Stimulated activated CD4-positive, alpha-beta T cell treated with anti-CD3 and anti-CD28 coated beads, Interleukin-1b, Interleukin-23, amount 100 ng/mL, for 1 hour (primary cell): ENCODE measurements around the gene CEP162.
"Not testable (repeated sequence)": the region's sequence is repeated elsewhere in the genome, so short reads cannot be mapped to it uniquely, and the experiment has no call there.

Experiments used
- DNase-seq, 2 donors: peaks; one replicate each; pipeline ENCODE4 v3.0.0-alpha.2; 2020; ENCODE audit warnings: low read depth in 2 of 2

CEP162 gene

GRCh38 chr6:84141521-84141920 lies 85.9 kb downstream of the CEP162 start:
- DNase-seq: no peak

DNA sequence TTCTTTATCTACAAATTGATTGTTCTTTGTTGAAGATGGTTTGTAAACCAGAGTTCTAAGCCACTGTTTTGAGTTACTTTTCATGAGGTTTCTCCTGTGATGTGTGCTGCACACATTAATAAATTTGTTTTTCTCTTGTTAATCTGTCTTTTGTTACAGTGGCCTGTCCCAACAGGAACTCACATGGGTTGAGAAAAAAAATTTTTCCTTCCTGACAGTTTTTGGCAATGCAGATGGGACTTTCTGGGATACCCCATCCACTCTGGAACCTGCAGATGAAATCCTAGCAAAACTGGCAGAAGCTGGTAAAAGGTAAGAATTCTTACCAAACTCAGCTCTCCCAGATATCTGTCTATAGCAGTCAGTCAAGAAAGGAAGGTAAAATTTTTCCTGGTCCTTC lies 88.1 kb downstream of the CEP162 start:
- no peak for DNase-seq

DNA sequence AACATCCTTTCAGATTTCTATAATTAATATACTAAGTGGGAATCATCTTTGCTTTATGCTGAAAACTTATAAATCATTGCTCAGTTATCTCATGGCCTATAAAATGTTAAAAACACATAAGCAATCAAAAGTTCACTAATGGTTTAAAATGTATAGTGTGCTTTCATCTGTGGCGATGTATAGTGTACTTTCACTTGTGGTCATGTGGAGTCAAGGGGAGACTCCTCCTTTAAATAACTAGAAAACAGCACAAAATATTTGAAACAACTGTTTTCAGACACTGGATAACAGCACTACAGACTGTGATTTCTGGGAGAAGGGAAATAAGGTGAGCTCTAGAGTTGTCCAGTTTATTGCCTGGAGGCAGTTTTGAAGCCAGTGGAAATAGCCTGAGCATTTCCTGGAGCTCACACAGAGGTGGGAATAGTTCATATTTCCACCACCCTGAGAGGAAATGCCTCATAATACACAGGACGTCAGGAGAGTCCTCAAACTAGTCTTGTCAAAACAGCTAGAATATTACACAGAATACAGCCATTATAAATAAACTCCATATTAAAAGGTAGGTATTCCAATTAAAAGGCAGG lies 89.4 kb downstream of the CEP162 start:
- DNase-seq: no peak

DNA sequence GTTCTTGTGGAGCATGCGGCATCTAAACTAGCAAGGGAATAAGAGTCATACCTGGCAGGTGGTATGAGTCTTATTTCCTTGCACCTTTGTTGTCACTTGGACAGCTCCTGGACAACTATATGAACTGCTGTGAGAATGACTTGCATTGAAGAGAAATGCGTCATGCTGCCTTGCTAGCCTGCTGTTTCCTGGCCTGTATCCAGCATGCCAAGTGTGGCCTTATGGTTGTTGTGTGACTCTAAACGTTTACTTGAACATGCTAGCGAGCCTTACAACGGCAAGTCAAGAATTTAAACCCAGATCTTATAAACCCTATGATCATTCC lies 90.4 kb downstream of the CEP162 start:
- DNase-seq: no peak

- no peak for DNase-seq
Observed at GRCh38 chr6:84136364-84137050, 90.9 kb downstream of the CEP162 start.

DNA sequence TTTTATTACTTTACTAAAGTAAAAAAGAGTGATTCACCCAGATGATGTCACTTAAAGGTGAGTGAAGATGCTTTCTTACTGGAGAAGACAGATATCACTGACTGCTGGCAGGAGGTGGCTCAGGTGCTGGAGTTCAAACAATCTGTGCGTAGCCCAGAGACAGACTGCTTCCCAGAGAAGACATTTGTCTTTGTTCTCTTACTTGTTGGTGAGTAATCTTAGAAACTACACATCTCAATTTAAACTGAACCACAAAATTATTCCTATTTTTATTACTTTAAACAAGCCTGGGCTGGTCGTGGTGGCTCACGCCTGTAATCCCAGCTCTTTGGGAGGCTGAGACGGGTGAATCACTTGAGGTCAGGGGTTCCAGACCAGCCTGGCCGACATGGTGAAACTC lies 92.2 kb downstream of the CEP162 start:
- no peak for DNase-seq

DNA sequence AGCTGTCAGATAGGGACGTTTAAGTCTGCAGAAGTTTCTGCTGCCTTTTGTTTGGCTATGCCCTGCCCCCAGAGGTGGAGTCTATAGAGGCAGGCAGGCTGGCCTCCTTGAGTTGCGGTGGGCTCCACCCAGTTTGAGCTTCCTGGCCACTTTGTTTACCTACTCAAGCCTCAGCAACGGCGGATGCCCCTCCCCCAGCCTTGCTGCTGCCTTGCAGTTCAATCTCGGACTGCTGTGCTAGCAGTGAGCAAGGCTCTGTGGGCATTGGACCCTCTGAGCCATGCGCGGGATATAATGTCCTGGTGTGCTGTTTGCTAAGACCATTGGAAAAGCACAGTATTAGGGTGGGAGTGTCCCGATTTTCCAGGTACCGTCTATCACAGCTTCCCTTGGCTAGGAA lies 94.1 kb downstream of the CEP162 start:
- not testable (repeated sequence) for DNase-seq

- not testable (repeated sequence) for DNase-seq
Observed at GRCh38 chr6:84129588-84129987, 97.9 kb downstream of the CEP162 start.

DNA sequence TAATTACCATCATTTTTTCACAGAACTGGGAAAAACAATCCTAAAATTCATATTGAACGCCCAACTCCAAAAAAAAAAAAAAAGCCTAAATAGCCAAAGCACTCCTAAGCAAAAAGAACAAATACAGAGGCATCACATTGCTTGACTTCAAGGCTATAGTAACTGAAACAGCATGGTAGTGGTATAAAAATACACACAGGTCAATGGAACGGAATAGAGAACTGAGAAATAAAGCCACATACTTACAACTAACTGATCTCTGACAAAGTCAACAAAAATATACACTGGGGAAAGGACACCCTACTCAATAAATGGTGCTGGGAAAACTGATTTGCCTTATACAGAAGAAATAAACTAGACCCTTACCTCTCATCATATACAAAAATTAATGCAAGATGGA lies 104.3 kb downstream of the CEP162 start:
- no peak for DNase-seq

DNA sequence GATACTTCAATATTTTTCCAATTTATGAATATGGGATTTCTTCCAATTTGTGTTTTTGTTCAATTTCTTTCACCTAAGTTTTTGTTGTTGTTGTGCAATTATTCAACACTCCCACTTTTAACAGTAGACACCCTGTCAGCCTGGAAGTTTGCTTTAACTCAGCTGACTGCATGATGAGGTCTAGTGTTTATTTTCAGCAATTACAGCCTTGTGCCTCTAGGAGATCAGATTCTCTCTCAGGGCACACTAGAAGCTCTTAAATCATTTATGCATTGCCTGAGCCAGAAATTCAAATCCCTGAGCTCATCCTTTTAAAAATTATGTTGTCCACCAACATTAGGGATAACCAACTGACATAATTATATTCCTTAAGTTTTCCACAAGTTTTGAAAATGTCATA lies 108.2 kb downstream of the CEP162 start:
- no peak for DNase-seq

DNA sequence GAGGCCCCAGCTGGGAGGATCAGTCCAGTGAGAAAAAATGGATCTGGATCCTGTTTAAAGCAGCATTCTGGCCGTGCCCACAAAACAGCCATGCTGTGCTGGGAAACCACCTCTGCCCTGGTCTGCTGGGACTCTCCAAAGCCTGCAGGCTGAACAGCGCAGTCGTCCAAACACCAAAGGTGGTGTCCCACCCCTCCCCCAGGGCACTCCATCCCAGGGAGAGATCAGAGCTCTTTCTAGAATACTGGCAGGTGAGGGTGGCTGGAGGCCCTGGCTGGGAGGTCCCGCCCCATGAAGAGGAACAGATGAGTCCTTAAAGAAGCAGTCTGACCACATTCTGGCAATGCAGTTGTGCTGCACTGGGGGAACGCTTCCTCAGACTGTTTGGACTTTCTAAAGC lies 109.3 kb downstream of the CEP162 start:
- DNase-seq: no peak

GRCh38 chr6:84114933-84115594 lies 112.4 kb downstream of the CEP162 start:
- DNase-seq: not testable (repeated sequence)

DNA sequence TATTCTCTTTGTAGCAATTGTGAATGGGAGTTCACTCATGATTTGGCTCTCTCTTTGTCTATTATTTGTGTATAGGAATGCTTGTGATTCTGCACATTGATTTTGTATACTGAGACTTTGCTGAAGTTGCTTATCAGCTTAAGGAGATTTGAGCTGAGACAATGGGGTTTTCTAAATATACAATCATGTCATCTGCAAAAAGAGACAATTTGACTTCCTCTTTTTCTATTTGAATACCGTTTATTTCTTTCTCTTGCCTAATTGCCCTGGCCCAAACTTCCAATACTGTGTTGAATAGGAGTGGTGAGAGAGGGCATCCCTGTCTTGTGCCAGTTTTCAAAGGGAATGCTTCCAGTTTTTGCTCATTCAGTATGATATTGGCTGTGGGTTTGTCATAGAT lies 116.1 kb downstream of the CEP162 start:
- DNase-seq: not testable (repeated sequence)

DNA sequence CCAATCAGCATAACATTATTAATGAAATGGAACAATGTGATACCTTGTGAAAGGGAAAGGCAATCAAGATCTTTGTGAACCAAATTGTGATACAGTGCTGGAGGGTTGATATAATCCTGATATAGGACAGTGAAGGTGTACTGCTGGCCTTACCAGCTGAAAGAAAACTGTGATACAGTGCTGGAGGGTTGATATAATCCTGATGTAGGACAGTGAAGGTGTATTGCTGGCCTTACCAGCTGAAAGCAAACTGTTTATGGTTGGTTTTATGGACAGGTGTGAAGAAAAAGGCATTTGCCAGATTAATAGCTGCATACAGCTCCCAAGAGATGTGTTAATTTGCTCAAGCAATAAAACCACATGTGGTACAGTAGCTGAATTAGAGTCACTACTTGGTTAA lies 119.9 kb downstream of the CEP162 start:
- no peak for DNase-seq

- DNase-seq: not testable (repeated sequence)
Observed at GRCh38 chr6:84105215-84105924, 122.1 kb downstream of the CEP162 start.

- DNase-seq: no peak
Observed at GRCh38 chr6:84103029-84103428, 124.4 kb downstream of the CEP162 start.

- no peak for DNase-seq
Observed at GRCh38 chr6:84095156-84095555, 132.3 kb downstream of the CEP162 start.

GRCh38 chr6:84093441-84094435 lies 133.7 kb downstream of the CEP162 start:
- no peak for DNase-seq

- no peak for DNase-seq
Observed at GRCh38 chr6:84089552-84089951, 137.9 kb downstream of the CEP162 start.

- no peak for DNase-seq
Observed at GRCh38 chr6:84089081-84089480, 138.4 kb downstream of the CEP162 start.
